CD14-positive monocyte (primary cell): ENCODE data around the gene SPSB4. TPM values are rescaled to one million over a fixed set of nuclear protein-coding genes. Genes with fewer than 3 reads are reported as not detected.

Experiments used
- DNase-seq, 3 donors: peaks; one replicate each; pipeline ENCODE4 v3.0.0-alpha.2; 2011 to 2022
- H2AFZ ChIP-seq: 2 replicates; pipeline ENCODE4 v1.6.0; 2012; ENCODE audit warnings: mild to moderate bottlenecking, low read depth, low read length, inconsistent platforms; ENCODE audit not compliant: insufficient read depth, poor library complexity, severe bottlenecking
- H3K27ac ChIP-seq, 2 donors: 1 replicate in 1 of 2; 2 replicates in 1 of 2; pipeline ENCODE4 v1.5.1; 2012 to 2013; ENCODE audit warnings: low read length in 2 of 2, control low read depth in 1 of 2, inconsistent platforms in 1 of 2, low read depth in 1 of 2, mild to moderate bottlenecking in 1 of 2
- H3K27me3 ChIP-seq, 2 donors: one replicate each; pipeline versions ENCODE4 v1.6.0 to v1.6.1; 2011 to 2013; ENCODE audit warnings: low read length in 2 of 2; ENCODE audit not compliant: control insufficient read depth in 2 of 2, insufficient read depth in 2 of 2
- H3K36me3 ChIP-seq, 2 donors: replicated peaks in 1 of 2; 1 replicate in 1 of 2; 2 replicates in 1 of 2; pipeline versions ENCODE4 v1.5.1 to v1.6.1; 2012 to 2013; ENCODE audit warnings: low read length in 2 of 2, control low read depth in 1 of 2, inconsistent platforms in 1 of 2, mild to moderate bottlenecking in 1 of 2; ENCODE audit not compliant: insufficient read depth in 2 of 2, control insufficient read depth in 1 of 2
- H3K4me1 ChIP-seq, 2 donors: 1 replicate in 1 of 2; 2 replicates in 1 of 2; pipeline versions ENCODE4 v1.5.1 to v1.6.1; 2012 to 2013; ENCODE audit warnings: low read length in 2 of 2, control low read depth in 1 of 2, inconsistent platforms in 1 of 2, mild to moderate bottlenecking in 1 of 2, moderate library complexity in 1 of 2; ENCODE audit not compliant: insufficient read depth in 2 of 2, control insufficient read depth in 1 of 2
- H3K4me2 ChIP-seq: replicated peaks from 2 replicates; pipeline ENCODE3; 2012; ENCODE audit warnings: low read length, moderate library complexity, mild to moderate bottlenecking; ENCODE audit not compliant: poor library complexity, severe bottlenecking; ENCODE audit errors: extremely low read depth
- H3K4me3 ChIP-seq, 3 experiments: fragments of 200-600 bp in 1 of 3; sonication (generic) in 1 of 3; replicated peaks in 1 of 3; 1 replicate in 2 of 3; 2 replicates in 1 of 3; pipeline ENCODE4 v1.5.1; 2011 to 2013; ENCODE audit warnings: low read length in 3 of 3, mild to moderate bottlenecking in 3 of 3, control low read depth in 2 of 3, low read depth in 2 of 3, inconsistent platforms in 1 of 3, moderate library complexity in 1 of 3
- H3K79me2 ChIP-seq: 2 replicates; pipeline ENCODE4 v1.6.0; 2012; ENCODE audit warnings: mild to moderate bottlenecking, control low read depth, inconsistent platforms, low read length, moderate library complexity; ENCODE audit not compliant: insufficient read depth
- H3K9ac ChIP-seq: 2 replicates; pipeline ENCODE4 v1.6.0; 2017; ENCODE audit warnings: low read length, mild to moderate bottlenecking; ENCODE audit not compliant: insufficient read depth, poor library complexity, severe bottlenecking
- H3K9me3 ChIP-seq, 2 donors: replicated peaks in 1 of 2; 1 replicate in 1 of 2; 2 replicates in 1 of 2; pipeline versions ENCODE4 v1.5.1 to v1.6.1; 2012 to 2013; ENCODE audit warnings: low read length in 2 of 2, control low read depth in 1 of 2; ENCODE audit not compliant: control insufficient read depth in 1 of 2, insufficient read depth in 1 of 2
- H4K20me1 ChIP-seq: 2 replicates; pipeline ENCODE4 v1.6.0; 2012; ENCODE audit warnings: mild to moderate bottlenecking, low read length, control low read depth, moderate library complexity; ENCODE audit not compliant: insufficient read depth
- H3K27ac Mint-ChIP-seq, 7 donors: one replicate each; pipeline ENCODE4 v1.8.0; 2020; ENCODE audit warnings: mild to moderate bottlenecking in 7 of 7, mixed read lengths in 7 of 7, moderate library complexity in 6 of 7, inconsistent platforms in 2 of 7
- H3K27me3 Mint-ChIP-seq, 3 donors: one replicate each; pipeline ENCODE4 v1.8.0; 2021 to 2022; ENCODE audit warnings: low read depth in 3 of 3, mild to moderate bottlenecking in 3 of 3, mixed read lengths in 3 of 3, moderate library complexity in 3 of 3, inconsistent platforms in 1 of 3
- H3K36me3 Mint-ChIP-seq, 2 donors: one replicate each; pipeline ENCODE4 v1.8.0; 2020; ENCODE audit warnings: mixed read lengths in 2 of 2, inconsistent platforms in 1 of 2, mild to moderate bottlenecking in 1 of 2
- H3K4me1 Mint-ChIP-seq: one replicate; pipeline ENCODE4 v1.8.0; 2020; ENCODE audit warnings: mild to moderate bottlenecking, mixed read lengths
- H3K4me3 Mint-ChIP-seq, 2 donors: one replicate each; pipeline ENCODE4 v1.8.0; 2020; ENCODE audit warnings: mild to moderate bottlenecking in 2 of 2, mixed read lengths in 2 of 2, moderate library complexity in 1 of 2
- H3K9me3 Mint-ChIP-seq, 7 donors: one replicate each; pipeline ENCODE4 v1.8.0; 2020 to 2022; ENCODE audit warnings: mixed read lengths in 7 of 7, mild to moderate bottlenecking in 6 of 7, moderate library complexity in 6 of 7, inconsistent platforms in 2 of 7
- WGBS: methylation state at CpG from one replicate; pipeline ENCODE4 v1.1.5; 2013; ENCODE audit warnings: missing lambda C conversion rate; ENCODE audit not compliant: insufficient coverage; 5-methylcytosine and 5-hydroxymethylcytosine counted together
- intact Hi-C, 2 donors: fragments of 100-400 bp; cut with micrococcal nuclease; formaldehyde crosslinking; loops; one replicate each; pipeline versions ENCODE4 v1.15.0 to v1.15.1; 2023
- polyA plus RNA-seq, 3 donors: library from polyadenylated mRNA; depleted of rRNA in 1 of 3; unstranded in 2 of 3; stranded (reverse) in 1 of 3; fragments of 300-500 nt in 2 of 3; fragments of >200 nt in 1 of 3; fragmentation: Illumina TruSeq in 2 of 3; gene quantifications; 1 replicate in 2 of 3; 2 replicates in 1 of 3; pipeline ENCODE4 v1.2.3, GENCODE V29; 2012 to 2021
- TF ChIP-seq, protein P1 (sequence below): fragments of 200-600 bp; IDR thresholded peaks from one replicate; pipeline ENCODE4 v1.8.0; 2022; ENCODE audit warnings: antibody characterized with exemption, mild to moderate bottlenecking

SPSB4 gene
- polyA plus RNA-seq, 3 donors = not detected

- Histone ChIP-seq H3K36me3 (no peaks in the 10 kb centered on the region), H3K9ac (no peak overlapping the region), H4K20me1 (no peaks in the 10 kb centered on the region), H2AFZ (no peak overlapping the region), H3K27me3 (peaks cover 28 to 40% of the 10 kb centered on the region in 2 donors), H3K9me3 (no peaks in the 10 kb centered on the region), H3K27ac (no peak overlapping the region), H3K79me2 (no peaks in the 10 kb centered on the region), H3K4me2 (no peak overlapping the region), H3K4me3 (no peak overlapping the region), H3K4me1 (peaks cover 4% of the 10 kb centered on the region in 2 donors)
- intact Hi-C loops = no loop called here
- Mint-ChIP-seq H3K27ac (no peak overlapping the region), H3K4me1 (peaks cover 7% of the 10 kb centered on the region), H3K27me3 (peaks cover 29 to 41% (median 38%) of the 10 kb centered on the region in 3 donors), H3K9me3 (peaks cover 0 to 5% (median 0%) of the 10 kb centered on the region in 7 donors), H3K36me3 (no peaks in the 10 kb centered on the region), H3K4me3 (no peak overlapping the region)
- no CpG with 5 or more reads among the region's 1 CpG for WGBS
- DNase-seq = no peak
- TF ChIP-seq, protein P1, sequence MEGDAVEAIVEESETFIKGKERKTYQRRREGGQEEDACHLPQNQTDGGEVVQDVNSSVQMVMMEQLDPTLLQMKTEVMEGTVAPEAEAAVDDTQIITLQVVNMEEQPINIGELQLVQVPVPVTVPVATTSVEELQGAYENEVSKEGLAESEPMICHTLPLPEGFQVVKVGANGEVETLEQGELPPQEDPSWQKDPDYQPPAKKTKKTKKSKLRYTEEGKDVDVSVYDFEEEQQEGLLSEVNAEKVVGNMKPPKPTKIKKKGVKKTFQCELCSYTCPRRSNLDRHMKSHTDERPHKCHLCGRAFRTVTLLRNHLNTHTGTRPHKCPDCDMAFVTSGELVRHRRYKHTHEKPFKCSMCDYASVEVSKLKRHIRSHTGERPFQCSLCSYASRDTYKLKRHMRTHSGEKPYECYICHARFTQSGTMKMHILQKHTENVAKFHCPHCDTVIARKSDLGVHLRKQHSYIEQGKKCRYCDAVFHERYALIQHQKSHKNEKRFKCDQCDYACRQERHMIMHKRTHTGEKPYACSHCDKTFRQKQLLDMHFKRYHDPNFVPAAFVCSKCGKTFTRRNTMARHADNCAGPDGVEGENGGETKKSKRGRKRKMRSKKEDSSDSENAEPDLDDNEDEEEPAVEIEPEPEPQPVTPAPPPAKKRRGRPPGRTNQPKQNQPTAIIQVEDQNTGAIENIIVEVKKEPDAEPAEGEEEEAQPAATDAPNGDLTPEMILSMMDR = no peak
Measured at GRCh38 chr3:141045849-141046248, 5.3 kb upstream of the SPSB4 start.

DNA sequence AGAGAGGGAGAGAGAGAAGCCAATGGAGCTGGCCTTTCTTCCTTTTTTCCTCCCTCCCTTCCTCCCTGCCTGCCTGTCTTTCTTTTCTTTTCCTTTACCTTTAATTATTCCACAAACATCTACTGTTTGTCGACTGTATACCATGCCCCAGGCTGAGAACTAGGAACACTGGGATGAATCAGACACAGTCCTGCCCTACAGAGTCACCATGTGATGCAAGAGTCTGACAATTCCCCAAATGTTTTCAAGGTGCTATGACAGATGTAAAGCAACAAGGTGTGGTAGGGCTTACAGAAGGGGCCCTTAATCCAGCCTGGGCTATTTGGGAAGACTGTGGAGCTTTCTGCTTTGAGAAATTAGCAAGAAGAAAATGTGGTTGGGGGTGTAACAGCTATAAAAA is 4.0 kb upstream of the SPSB4 start:
- Mint-ChIP-seq H3K27me3 (peaks cover 34 to 52% (median 46%) of the 10 kb centered on the region in 3 donors), H3K27ac (no peak overlapping the region), H3K4me3 (no peak overlapping the region), H3K36me3 (no peaks in the 10 kb centered on the region), H3K9me3 (peaks cover 0 to 9% (median 0%) of the 10 kb centered on the region in 7 donors), H3K4me1 (peaks cover 9% of the 10 kb centered on the region)
- H3K9ac ChIP-seq = no peak overlapping the region
- H2AFZ ChIP-seq = no peak overlapping the region
- peaks cover 33 to 48% of the 10 kb centered on the region in 2 donors for H3K27me3 ChIP-seq
- H3K79me2 ChIP-seq = no peaks in the 10 kb centered on the region
- no peaks in the 10 kb centered on the region for H3K9me3 ChIP-seq
- H3K36me3 ChIP-seq = no peaks in the 10 kb centered on the region
- no peak overlapping the region for H3K27ac ChIP-seq
- TF ChIP-seq, protein P1 = no peak
- DNase-seq = no peak
- no peak overlapping the region for H3K4me2 ChIP-seq
- no peaks in the 10 kb centered on the region for H4K20me1 ChIP-seq
- 100% methylated on average over 1 of the region's 1 CpG for WGBS
- H3K4me1 ChIP-seq = peaks cover 5 to 14% of the 10 kb centered on the region in 2 donors
- no peak overlapping the region for H3K4me3 ChIP-seq
- intact Hi-C loops = no loop called here
